ENCODE data around the gene ADISSP. TPM values are rescaled to one million over a fixed set of nuclear protein-coding genes. Genes with fewer than 3 reads are reported as not detected.

The ADISSP gene
- total and polyA plus RNA-seq, 2 of the 13 experiments (the other 11 are each of a cell fraction or from before 2014, with no cell fraction given) = 38.3 to 90.6 TPM

GRCh38 chr20:3739054-3739925 lies 28.3 kb downstream of the ADISSP start (continued):
- TF ChIP-seq, protein P1, sequence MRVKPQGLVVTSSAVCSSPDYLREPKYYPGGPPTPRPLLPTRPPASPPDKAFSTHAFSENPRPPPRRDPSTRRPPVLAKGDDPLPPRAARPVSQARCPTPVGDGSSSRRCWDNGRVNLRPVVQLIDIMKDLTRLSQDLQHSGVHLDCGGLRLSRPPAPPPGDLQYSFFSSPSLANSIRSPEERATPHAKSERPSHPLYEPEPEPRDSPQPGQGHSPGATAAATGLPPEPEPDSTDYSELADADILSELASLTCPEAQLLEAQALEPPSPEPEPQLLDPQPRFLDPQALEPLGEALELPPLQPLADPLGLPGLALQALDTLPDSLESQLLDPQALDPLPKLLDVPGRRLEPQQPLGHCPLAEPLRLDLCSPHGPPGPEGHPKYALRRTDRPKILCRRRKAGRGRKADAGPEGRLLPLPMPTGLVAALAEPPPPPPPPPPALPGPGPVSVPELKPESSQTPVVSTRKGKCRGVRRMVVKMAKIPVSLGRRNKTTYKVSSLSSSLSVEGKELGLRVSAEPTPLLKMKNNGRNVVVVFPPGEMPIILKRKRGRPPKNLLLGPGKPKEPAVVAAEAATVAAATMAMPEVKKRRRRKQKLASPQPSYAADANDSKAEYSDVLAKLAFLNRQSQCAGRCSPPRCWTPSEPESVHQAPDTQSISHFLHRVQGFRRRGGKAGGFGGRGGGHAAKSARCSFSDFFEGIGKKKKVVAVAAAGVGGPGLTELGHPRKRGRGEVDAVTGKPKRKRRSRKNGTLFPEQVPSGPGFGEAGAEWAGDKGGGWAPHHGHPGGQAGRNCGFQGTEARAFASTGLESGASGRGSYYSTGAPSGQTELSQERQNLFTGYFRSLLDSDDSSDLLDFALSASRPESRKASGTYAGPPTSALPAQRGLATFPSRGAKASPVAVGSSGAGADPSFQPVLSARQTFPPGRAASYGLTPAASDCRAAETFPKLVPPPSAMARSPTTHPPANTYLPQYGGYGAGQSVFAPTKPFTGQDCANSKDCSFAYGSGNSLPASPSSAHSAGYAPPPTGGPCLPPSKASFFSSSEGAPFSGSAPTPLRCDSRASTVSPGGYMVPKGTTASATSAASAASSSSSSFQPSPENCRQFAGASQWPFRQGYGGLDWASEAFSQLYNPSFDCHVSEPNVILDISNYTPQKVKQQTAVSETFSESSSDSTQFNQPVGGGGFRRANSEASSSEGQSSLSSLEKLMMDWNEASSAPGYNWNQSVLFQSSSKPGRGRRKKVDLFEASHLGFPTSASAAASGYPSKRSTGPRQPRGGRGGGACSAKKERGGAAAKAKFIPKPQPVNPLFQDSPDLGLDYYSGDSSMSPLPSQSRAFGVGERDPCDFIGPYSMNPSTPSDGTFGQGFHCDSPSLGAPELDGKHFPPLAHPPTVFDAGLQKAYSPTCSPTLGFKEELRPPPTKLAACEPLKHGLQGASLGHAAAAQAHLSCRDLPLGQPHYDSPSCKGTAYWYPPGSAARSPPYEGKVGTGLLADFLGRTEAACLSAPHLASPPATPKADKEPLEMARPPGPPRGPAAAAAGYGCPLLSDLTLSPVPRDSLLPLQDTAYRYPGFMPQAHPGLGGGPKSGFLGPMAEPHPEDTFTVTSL (CRISPR knock-in tag; IDR thresholded peaks at IDR 0.05; ENCODE audit: borderline replicate concordance) = no peak
- TF ChIP-seq ZNF382 (CRISPR knock-in tag; IDR thresholded peaks at IDR 0.05; ENCODE audit: borderline replicate concordance) (no peak), PITX1 (CRISPR knock-in tag; IDR thresholded peaks at IDR 0.05) (peak; percentile 40; the same call in 1 of the 2 replicates), ZMAT5 (CRISPR knock-in tag; IDR thresholded peaks at IDR 0.05; ENCODE audit: borderline replicate concordance, low read depth) (no peak), PAF1 (CRISPR knock-in tag; IDR thresholded peaks at IDR 0.05) (no peak), ZSCAN31 (CRISPR knock-in tag; IDR thresholded peaks at IDR 0.05; ENCODE audit: low read depth) (peak; percentile 62; the same call in 1 of the 2 replicates), GABPB1 (CRISPR knock-in tag; IDR thresholded peaks at IDR 0.05) (peak; percentile 42; the same call in 1 of the 2 replicates), HNRNPH1 (optimal IDR thresholded peaks at IDR 0.05; ENCODE audit: low read depth, low read length) (no peak), NCOA1 (CRISPR knock-in tag; IDR thresholded peaks at IDR 0.05) (peak; percentile 65; the same call in 1 of the 2 replicates), HMGXB3 (CRISPR knock-in tag; IDR thresholded peaks at IDR 0.05; ENCODE audit: borderline replicate concordance) (no peak), LBX2 (CRISPR knock-in tag; IDR thresholded peaks at IDR 0.05; ENCODE audit: borderline replicate concordance) (peak; percentile 94), ZNF883 (CRISPR knock-in tag; IDR thresholded peaks at IDR 0.05; ENCODE audit: not compliant biosample characterization) (peak; percentile 45), ZNF362 (CRISPR knock-in tag; IDR thresholded peaks at IDR 0.05; ENCODE audit: borderline replicate concordance) (no peak), YEATS2 (CRISPR knock-in tag; IDR thresholded peaks at IDR 0.05; ENCODE audit: borderline replicate concordance) (no peak), ZNF709 (CRISPR knock-in tag; IDR thresholded peaks at IDR 0.05) (no peak)

All from HepG2 (cell line).